SK-N-SH (cell line): ENCODE data around the gene NCS1. TPM values are rescaled to one million over a fixed set of nuclear protein-coding genes. Genes with fewer than 3 reads are reported as not detected.

ENCODE experiments used
- CTCF ChIA-PET: fragments of 300-600, 350-600 bp; formaldehyde crosslinking; extraction: SDS; loops from one replicate; lab custom pipeline; 2021; lab: Yijun Ruan, JAX
- POLR2A ChIA-PET: fragments of 350-600 bp; sonication (Branson Sonifier 250); formaldehyde crosslinking; extraction: SDS; loops from one replicate; lab custom pipeline; 2020; ENCODE audit warnings: antibody characterized with exemption, inconsistent platforms; lab: Yijun Ruan, JAX
- DNase-seq: peaks from one replicate; pipeline ENCODE4 v3.0.0; 2012
- H2AFZ ChIP-seq: fragments of 200-600 bp; sonication (generic); 2 replicates; pipeline ENCODE4 v1.8.1; 2016; ENCODE audit warnings: antibody characterized with exemption, mild to moderate bottlenecking, low read depth
- H3F3A ChIP-seq: fragments of 200-600 bp; sonication (generic); replicated peaks from 2 replicates; pipeline ENCODE3; 2016; ENCODE audit warnings: antibody characterized with exemption, mild to moderate bottlenecking; ENCODE audit not compliant: insufficient read depth
- H3K27ac ChIP-seq, 2 experiments: fragments of 200-500 bp in 1 of 2; fragments of 200-600 bp in 1 of 2; sonication (Bioruptor generic) in 1 of 2; sonication (generic), shearing (Covaris generic) in 1 of 2; 2 replicates each; pipeline versions ENCODE4 v1.5.1 to v1.6.1; 2014 to 2016; ENCODE audit warnings: low read depth in 2 of 2, inconsistent platforms in 1 of 2, low read length in 1 of 2, mild to moderate bottlenecking in 1 of 2, mixed read lengths in 1 of 2
- H3K27me3 ChIP-seq: fragments of 200-600 bp; sonication (generic), shearing (Covaris generic); 2 replicates; pipeline ENCODE4 v1.6.1; 2016; ENCODE audit warnings: mixed run types; ENCODE audit not compliant: insufficient read depth
- H3K36me3 ChIP-seq, 2 experiments: fragments of 200-500 bp in 1 of 2; fragments of 200-600 bp in 1 of 2; sonication (Bioruptor generic) in 1 of 2; sonication (generic) in 1 of 2; replicated peaks in 1 of 2; 2 replicates each; pipeline versions ENCODE3 to v1.5.1; 2014 to 2016; ENCODE audit warnings: low read length in 1 of 2, mild to moderate bottlenecking in 1 of 2; ENCODE audit not compliant: insufficient read depth in 2 of 2, control insufficient read depth in 1 of 2
- H3K4me1 ChIP-seq, 2 experiments: fragments of 200-500 bp in 1 of 2; fragments of 200-600 bp in 1 of 2; sonication (Bioruptor generic) in 1 of 2; sonication (generic), shearing (Covaris generic) in 1 of 2; 2 replicates each; pipeline versions ENCODE4 v1.5.1 to v1.6.1; 2014 to 2016; ENCODE audit warnings: low read depth in 1 of 2, low read length in 1 of 2, mixed run types in 1 of 2; ENCODE audit not compliant: insufficient read depth in 2 of 2, control insufficient read depth in 1 of 2
- H3K4me2 ChIP-seq: fragments of 200-600 bp; sonication (generic), shearing (Covaris generic); 2 replicates; pipeline ENCODE4 v1.6.1; 2017; ENCODE audit warnings: mixed run types
- H3K4me3 ChIP-seq, 2 experiments: fragments of 200-500 bp in 1 of 2; fragments of 200-600 bp in 1 of 2; sonication (Bioruptor generic) in 1 of 2; sonication (generic), shearing (Covaris generic) in 1 of 2; 2 replicates each; pipeline versions ENCODE4 v1.5.1 to v1.8.1; 2014 to 2016; ENCODE audit warnings: low read depth in 2 of 2, inconsistent platforms in 1 of 2, low read length in 1 of 2, mild to moderate bottlenecking in 1 of 2, mixed read lengths in 1 of 2, moderate library complexity in 1 of 2
- H3K79me2 ChIP-seq: fragments of 200-600 bp; sonication (generic); 2 replicates; pipeline ENCODE4 v1.8.1; 2017; ENCODE audit warnings: mild to moderate bottlenecking; ENCODE audit not compliant: insufficient read depth
- H3K9ac ChIP-seq: fragments of 200-600 bp; sonication (generic); 2 replicates; pipeline ENCODE4 v1.6.1; 2017; ENCODE audit warnings: mixed run types
- H3K9me2 ChIP-seq: fragments of 200-600 bp; sonication (generic); 2 replicates; pipeline ENCODE4 v1.6.1; 2017; ENCODE audit warnings: mixed run types
- H3K9me3 ChIP-seq: fragments of 200-600 bp; sonication (generic); 2 replicates; pipeline ENCODE4 v1.6.1; 2017; ENCODE audit warnings: mixed run types, mild to moderate bottlenecking, moderate library complexity
- H4K20me1 ChIP-seq: fragments of 200-600 bp; sonication (generic); 2 replicates; pipeline ENCODE4 v1.6.1; 2017; ENCODE audit warnings: mild to moderate bottlenecking, mixed run types; ENCODE audit not compliant: insufficient read depth
- EP300 ChIP-seq, 2 experiments: IDR thresholded peaks; 2 replicates each; pipeline versions ENCODE4 v1.4.0 to v1.6.1; 2012; ENCODE audit warnings: borderline replicate concordance in 1 of 2, low read depth in 1 of 2, low read length in 1 of 2
- GABPA ChIP-seq: IDR thresholded peaks from 2 replicates; pipeline ENCODE4 v1.4.0; 2012; ENCODE audit warnings: low read depth, mild to moderate bottlenecking
- GATA2 ChIP-seq: sonication (generic); formaldehyde crosslinking; IDR thresholded peaks from 2 replicates; pipeline ENCODE4 v1.5.0; 2020; ENCODE audit warnings: mild to moderate bottlenecking, missing genetic modification reagents
- JUND ChIP-seq: IDR thresholded peaks from 2 replicates; pipeline ENCODE4 v1.4.0; 2012
- RCOR1 ChIP-seq: fragments of 150-350 bp; IDR thresholded peaks from 2 replicates; pipeline ENCODE4 v1.6.1; 2017; ENCODE audit warnings: antibody characterized with exemption, low read length
- SIN3A ChIP-seq: IDR thresholded peaks from 2 replicates; pipeline ENCODE4 v1.6.1; 2012; ENCODE audit warnings: low read depth, mild to moderate bottlenecking, low read length, moderate library complexity, borderline replicate concordance
- TCF12 ChIP-seq: IDR thresholded peaks from 2 replicates; pipeline ENCODE4 v1.4.0; 2012
- WGBS: methylation state at CpG from one replicate; pipeline ENCODE4 v1.1.6; 2017; ENCODE audit warnings: low lambda C conversion rate; 5-methylcytosine and 5-hydroxymethylcytosine counted together
- polyA plus RNA-seq, 3 experiments: library from polyadenylated mRNA; depleted of rRNA; stranded (reverse); fragments of >200 nt; gene quantifications; 2 replicates each; pipeline ENCODE4 v1.2.3, GENCODE V29; 2012
- TF ChIP-seq, protein P1 (sequence below): IDR thresholded peaks from 2 replicates; pipeline ENCODE4; 2012
- TF ChIP-seq, protein P2 (sequence below): fragments of 150-350 bp; IDR thresholded peaks from 2 replicates; pipeline ENCODE4 v1.6.1; 2016; ENCODE audit warnings: mild to moderate bottlenecking, low read depth, low read length
- TF ChIP-seq, protein P3 (sequence below): IDR thresholded peaks from 2 replicates; pipeline ENCODE4 v1.4.0; 2012; ENCODE audit warnings: low read depth, borderline replicate concordance
- TF ChIP-seq, protein P4 (sequence below): fragments of 150-350 bp; IDR thresholded peaks from 2 replicates; pipeline ENCODE4 v1.6.1; 2017; ENCODE audit warnings: antibody characterized with exemption, low read length, low read depth, borderline replicate concordance
- TF ChIP-seq, protein P5 (sequence below): IDR thresholded peaks from 2 replicates; pipeline ENCODE4 v1.6.1; 2012; ENCODE audit warnings: mild to moderate bottlenecking, low read depth, low read length, moderate library complexity

Gene NCS1
- polyA plus RNA-seq, 1 of the 3 experiments (the other 2 are of a cell fraction), result 40.6 TPM

DNA sequence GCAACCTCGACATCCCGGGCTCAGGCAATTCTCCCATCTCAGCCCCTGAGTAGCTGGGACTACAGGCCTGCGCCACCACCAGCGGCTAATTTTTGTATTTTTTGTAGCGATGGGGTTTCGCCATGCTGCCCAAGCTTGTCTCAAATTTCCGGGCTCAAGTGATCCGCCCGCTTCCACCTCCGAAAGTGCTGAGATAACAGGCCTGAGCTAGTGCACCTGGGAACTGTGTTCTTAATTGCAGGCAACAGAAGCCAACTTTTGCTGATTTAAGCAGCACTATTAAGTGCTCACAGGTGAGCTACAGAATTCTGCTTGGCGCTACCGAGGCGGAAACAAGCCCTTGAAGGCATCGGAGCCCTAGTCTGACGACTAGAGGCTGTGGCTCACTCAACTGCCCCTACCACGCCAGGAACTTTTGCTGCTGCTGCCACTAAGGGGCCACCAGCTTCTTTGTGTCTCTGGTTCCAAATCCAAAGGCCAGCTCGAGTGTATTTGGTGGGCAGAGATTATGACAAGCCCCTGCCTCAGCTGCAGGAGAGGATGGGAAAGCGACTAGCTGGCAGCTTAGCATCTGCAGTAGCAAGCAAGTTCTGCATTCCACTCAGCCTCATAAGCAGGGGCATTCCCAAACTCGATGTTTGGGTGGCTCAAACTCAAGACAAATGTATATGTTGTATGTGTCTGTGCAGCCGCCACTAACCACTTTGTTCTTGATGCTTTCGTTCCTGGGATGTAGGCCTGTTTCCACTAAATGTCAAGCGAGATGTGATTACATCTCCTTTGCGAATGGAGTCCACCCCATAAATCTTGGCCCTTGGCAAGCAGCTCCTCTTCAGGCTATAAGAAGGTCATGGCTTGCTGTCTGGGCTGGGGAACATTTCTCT lies 82.8 kb downstream of the NCS1 start:
- no peak overlapping the region for H3K27ac ChIP-seq
- H4K20me1 ChIP-seq, result no peaks in the 10 kb centered on the region
- H3K4me2 ChIP-seq, result no peak overlapping the region
- TF ChIP-seq SIN3A (no peak), GATA2 (CRISPR knock-in tag) (peak; percentile 38; the same call in 1 of the 2 replicates)
- CTCF ChIA-PET, result interaction anchor here (1.3 to 8.8 kb wide), 8 partner anchors 10 to 206 kb away, joined by 3 to 73 read pairs (median 8); partner anchors contain the start of gene HMCN2
- H3K27me3 ChIP-seq, result no peaks in the 10 kb centered on the region; the same call in 1 of the 2 replicates
- no peak overlapping the region for H2AFZ ChIP-seq
- POLR2A ChIA-PET, result no interaction called here
- H3K9ac ChIP-seq, result no peak overlapping the region
- no peak for DNase-seq
- H3K4me3 ChIP-seq, result no peak overlapping the region
- no peaks in the 10 kb centered on the region for H3K79me2 ChIP-seq
- no peaks in the 10 kb centered on the region for H3F3A ChIP-seq
- peaks cover 4% of the 10 kb centered on the region; the same call in 1 of the 2 replicates for H3K9me3 ChIP-seq
- no peaks in the 10 kb centered on the region for H3K9me2 ChIP-seq
- H3K4me1 ChIP-seq, result peaks cover 0 to 6% of the 10 kb centered on the region in 2 experiments; a peak in 1 of 4 replicates
- 69% methylated on average over 21 of the region's 23 CpGs for WGBS
- no peaks in the 10 kb centered on the region for H3K36me3 ChIP-seq

DNA sequence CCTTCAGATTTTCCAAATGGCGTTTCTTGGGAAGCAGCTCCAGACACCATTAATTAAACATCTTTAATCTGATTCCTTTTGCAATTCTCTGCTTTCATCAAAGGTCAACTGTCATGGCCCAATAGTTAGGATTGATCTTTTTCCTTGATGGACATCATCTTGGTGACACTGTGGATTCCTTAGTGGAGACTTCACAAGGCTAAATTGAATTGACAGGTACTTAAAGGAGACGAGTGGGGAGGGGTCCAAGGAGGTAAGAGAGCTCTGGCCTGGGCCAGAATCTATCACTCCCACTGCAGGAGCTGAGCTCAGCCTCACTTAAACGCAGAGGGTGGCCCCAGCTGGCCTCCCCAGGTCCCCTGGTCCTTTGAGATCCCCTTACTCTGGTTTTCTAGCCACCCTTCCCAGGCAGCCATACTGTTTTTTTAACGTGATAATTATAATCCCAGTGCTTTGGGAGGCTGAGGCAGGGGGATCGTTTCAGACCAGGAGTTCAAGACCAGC lies 83.5 kb downstream of the NCS1 start:
- TF ChIP-seq, protein P1, sequence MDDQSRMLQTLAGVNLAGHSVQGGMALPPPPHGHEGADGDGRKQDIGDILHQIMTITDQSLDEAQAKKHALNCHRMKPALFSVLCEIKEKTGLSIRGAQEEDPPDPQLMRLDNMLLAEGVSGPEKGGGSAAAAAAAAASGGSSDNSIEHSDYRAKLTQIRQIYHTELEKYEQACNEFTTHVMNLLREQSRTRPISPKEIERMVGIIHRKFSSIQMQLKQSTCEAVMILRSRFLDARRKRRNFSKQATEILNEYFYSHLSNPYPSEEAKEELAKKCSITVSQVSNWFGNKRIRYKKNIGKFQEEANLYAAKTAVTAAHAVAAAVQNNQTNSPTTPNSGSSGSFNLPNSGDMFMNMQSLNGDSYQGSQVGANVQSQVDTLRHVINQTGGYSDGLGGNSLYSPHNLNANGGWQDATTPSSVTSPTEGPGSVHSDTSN, result no peak
- TF ChIP-seq, protein P2, sequence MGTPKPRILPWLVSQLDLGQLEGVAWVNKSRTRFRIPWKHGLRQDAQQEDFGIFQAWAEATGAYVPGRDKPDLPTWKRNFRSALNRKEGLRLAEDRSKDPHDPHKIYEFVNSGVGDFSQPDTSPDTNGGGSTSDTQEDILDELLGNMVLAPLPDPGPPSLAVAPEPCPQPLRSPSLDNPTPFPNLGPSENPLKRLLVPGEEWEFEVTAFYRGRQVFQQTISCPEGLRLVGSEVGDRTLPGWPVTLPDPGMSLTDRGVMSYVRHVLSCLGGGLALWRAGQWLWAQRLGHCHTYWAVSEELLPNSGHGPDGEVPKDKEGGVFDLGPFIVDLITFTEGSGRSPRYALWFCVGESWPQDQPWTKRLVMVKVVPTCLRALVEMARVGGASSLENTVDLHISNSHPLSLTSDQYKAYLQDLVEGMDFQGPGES, result no peak
- no peak for TF ChIP-seq GATA2 (CRISPR knock-in tag)
- no peak for TF ChIP-seq TCF12
- TF ChIP-seq GABPA, result no peak
- no peak for TF ChIP-seq EP300 (IDR thresholded peaks at IDR 0.05; ENCODE audit: borderline replicate concordance in 1 of 2, low read depth in 1 of 2, low read length in 1 of 2)
- TF ChIP-seq, protein P3, sequence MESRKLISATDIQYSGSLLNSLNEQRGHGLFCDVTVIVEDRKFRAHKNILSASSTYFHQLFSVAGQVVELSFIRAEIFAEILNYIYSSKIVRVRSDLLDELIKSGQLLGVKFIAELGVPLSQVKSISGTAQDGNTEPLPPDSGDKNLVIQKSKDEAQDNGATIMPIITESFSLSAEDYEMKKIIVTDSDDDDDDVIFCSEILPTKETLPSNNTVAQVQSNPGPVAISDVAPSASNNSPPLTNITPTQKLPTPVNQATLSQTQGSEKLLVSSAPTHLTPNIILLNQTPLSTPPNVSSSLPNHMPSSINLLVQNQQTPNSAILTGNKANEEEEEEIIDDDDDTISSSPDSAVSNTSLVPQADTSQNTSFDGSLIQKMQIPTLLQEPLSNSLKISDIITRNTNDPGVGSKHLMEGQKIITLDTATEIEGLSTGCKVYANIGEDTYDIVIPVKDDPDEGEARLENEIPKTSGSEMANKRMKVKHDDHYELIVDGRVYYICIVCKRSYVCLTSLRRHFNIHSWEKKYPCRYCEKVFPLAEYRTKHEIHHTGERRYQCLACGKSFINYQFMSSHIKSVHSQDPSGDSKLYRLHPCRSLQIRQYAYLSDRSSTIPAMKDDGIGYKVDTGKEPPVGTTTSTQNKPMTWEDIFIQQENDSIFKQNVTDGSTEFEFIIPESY, result no peak
- no peak for TF ChIP-seq RCOR1
- TF ChIP-seq, protein P4, sequence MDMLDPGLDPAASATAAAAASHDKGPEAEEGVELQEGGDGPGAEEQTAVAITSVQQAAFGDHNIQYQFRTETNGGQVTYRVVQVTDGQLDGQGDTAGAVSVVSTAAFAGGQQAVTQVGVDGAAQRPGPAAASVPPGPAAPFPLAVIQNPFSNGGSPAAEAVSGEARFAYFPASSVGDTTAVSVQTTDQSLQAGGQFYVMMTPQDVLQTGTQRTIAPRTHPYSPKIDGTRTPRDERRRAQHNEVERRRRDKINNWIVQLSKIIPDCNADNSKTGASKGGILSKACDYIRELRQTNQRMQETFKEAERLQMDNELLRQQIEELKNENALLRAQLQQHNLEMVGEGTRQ, result no peak
- TF ChIP-seq, protein P5, sequence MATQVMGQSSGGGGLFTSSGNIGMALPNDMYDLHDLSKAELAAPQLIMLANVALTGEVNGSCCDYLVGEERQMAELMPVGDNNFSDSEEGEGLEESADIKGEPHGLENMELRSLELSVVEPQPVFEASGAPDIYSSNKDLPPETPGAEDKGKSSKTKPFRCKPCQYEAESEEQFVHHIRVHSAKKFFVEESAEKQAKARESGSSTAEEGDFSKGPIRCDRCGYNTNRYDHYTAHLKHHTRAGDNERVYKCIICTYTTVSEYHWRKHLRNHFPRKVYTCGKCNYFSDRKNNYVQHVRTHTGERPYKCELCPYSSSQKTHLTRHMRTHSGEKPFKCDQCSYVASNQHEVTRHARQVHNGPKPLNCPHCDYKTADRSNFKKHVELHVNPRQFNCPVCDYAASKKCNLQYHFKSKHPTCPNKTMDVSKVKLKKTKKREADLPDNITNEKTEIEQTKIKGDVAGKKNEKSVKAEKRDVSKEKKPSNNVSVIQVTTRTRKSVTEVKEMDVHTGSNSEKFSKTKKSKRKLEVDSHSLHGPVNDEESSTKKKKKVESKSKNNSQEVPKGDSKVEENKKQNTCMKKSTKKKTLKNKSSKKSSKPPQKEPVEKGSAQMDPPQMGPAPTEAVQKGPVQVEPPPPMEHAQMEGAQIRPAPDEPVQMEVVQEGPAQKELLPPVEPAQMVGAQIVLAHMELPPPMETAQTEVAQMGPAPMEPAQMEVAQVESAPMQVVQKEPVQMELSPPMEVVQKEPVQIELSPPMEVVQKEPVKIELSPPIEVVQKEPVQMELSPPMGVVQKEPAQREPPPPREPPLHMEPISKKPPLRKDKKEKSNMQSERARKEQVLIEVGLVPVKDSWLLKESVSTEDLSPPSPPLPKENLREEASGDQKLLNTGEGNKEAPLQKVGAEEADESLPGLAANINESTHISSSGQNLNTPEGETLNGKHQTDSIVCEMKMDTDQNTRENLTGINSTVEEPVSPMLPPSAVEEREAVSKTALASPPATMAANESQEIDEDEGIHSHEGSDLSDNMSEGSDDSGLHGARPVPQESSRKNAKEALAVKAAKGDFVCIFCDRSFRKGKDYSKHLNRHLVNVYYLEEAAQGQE, result no peak
- no peak for TF ChIP-seq JUND
- H4K20me1 ChIP-seq, result no peaks in the 10 kb centered on the region
- no peaks in the 10 kb centered on the region for H3K9me2 ChIP-seq
- no peaks in the 10 kb centered on the region; the same call in 1 of the 2 replicates for H3K27me3 ChIP-seq
- no peaks in the 10 kb centered on the region for H3K36me3 ChIP-seq
- H3K27ac ChIP-seq, result no peak overlapping the region
- peaks cover 2% of the 10 kb centered on the region; the same call in 1 of the 2 replicates for H3K9me3 ChIP-seq
- no peak overlapping the region for H3K4me2 ChIP-seq
- WGBS, result 34% methylated on average over 5 of the region's 5 CpGs
- ChIA-PET POLR2A (no interaction called here), CTCF (interaction anchor here (1.3 to 8.8 kb wide), 8 partner anchors 9 to 205 kb away, joined by 3 to 73 read pairs (median 8); partner anchors contain the start of gene HMCN2)
- H3K4me3 ChIP-seq, result no peak overlapping the region
- H3F3A ChIP-seq, result no peaks in the 10 kb centered on the region
- no peak overlapping the region for H2AFZ ChIP-seq
- H3K9ac ChIP-seq, result no peak overlapping the region
- no peaks in the 10 kb centered on the region for H3K79me2 ChIP-seq
- DNase-seq, result no peak
- peaks cover 0 to 6% of the 10 kb centered on the region in 2 experiments; a peak in 1 of 4 replicates for H3K4me1 ChIP-seq
